Loucy (cell line): ENCODE measurements around the gene GNAT1.

Experiments
- H2AFZ ChIP-seq: fragments of 200-600 bp; sonication (generic); 2 replicates; pipeline ENCODE4 v1.6.0; 2016; ENCODE audit warnings: antibody characterized with exemption, mild to moderate bottlenecking, low read length, moderate library complexity
- H3F3A ChIP-seq: fragments of 200-600 bp; 2 replicates; pipeline ENCODE4 v1.6.0; 2016; ENCODE audit warnings: antibody characterized with exemption, low read depth, mild to moderate bottlenecking
- H3K27me3 ChIP-seq: fragments of 200-600 bp; sonication (generic); 2 replicates; pipeline ENCODE4 v1.6.1; 2014; ENCODE audit warnings: low read length, mild to moderate bottlenecking; ENCODE audit not compliant: insufficient read depth, poor library complexity, severe bottlenecking
- H3K36me3 ChIP-seq: fragments of 200-600 bp; sonication (generic); 2 replicates; pipeline ENCODE4 v1.6.1; 2016; ENCODE audit warnings: low read length; ENCODE audit not compliant: insufficient read depth
- H3K4me1 ChIP-seq: fragments of 200-600 bp; sonication (generic); 2 replicates; pipeline ENCODE4 v1.5.1; 2014; ENCODE audit warnings: low read length, mild to moderate bottlenecking; ENCODE audit not compliant: insufficient read depth, poor library complexity, severe bottlenecking
- H3K4me2 ChIP-seq: fragments of 200-600 bp; sonication (generic); 2 replicates; pipeline ENCODE4 v1.6.0; 2014; ENCODE audit warnings: antibody characterized with exemption, low read length, low read depth, mild to moderate bottlenecking; ENCODE audit not compliant: poor library complexity, severe bottlenecking
- H3K4me3 ChIP-seq: fragments of 200-600 bp; sonication (generic); 2 replicates; pipeline ENCODE4 v1.5.1; 2014; ENCODE audit warnings: low read length, mild to moderate bottlenecking, mixed read lengths; ENCODE audit not compliant: poor library complexity, severe bottlenecking
- H3K79me2 ChIP-seq: fragments of 200-600 bp; sonication (generic); 2 replicates; pipeline ENCODE4 v1.6.1; 2014; ENCODE audit warnings: low read length; ENCODE audit not compliant: insufficient read depth
- H3K9ac ChIP-seq: fragments of 200-600 bp; sonication (generic); 2 replicates; pipeline ENCODE4 v1.6.0; 2014; ENCODE audit warnings: mild to moderate bottlenecking, low read depth, low read length, moderate library complexity; ENCODE audit not compliant: poor library complexity, severe bottlenecking
- H3K9me2 ChIP-seq: fragments of 200-600 bp; sonication (generic); replicated peaks from 2 replicates; pipeline ENCODE4 v1.6.1; 2016; ENCODE audit warnings: low read depth, low read length, mixed read lengths
- H3K9me3 ChIP-seq: fragments of 200-600 bp; sonication (generic); 2 replicates; pipeline ENCODE4 v1.6.1; 2014; ENCODE audit warnings: mild to moderate bottlenecking, antibody characterized with exemption, low read length, low read depth; ENCODE audit not compliant: insufficient read depth
- H4K20me1 ChIP-seq: fragments of 200-600 bp; sonication (generic); 2 replicates; pipeline ENCODE4 v1.6.0; 2014; ENCODE audit warnings: antibody characterized with exemption, low read length, mild to moderate bottlenecking; ENCODE audit not compliant: insufficient read depth, poor library complexity, severe bottlenecking
- CTCF ChIP-seq: fragments of 200-600 bp; sonication (generic); conservative IDR thresholded peaks from 2 replicates; pipeline ENCODE4 v1.5.1; 2014; ENCODE audit warnings: mild to moderate bottlenecking, antibody characterized with exemption, low read length
- EZH2phosphoT487 ChIP-seq: fragments of 200-600 bp; IDR thresholded peaks from 2 replicates; pipeline ENCODE4 v1.6.1; 2018; ENCODE audit warnings: antibody characterized with exemption, mild to moderate bottlenecking, moderate library complexity, borderline replicate concordance

The GNAT1 gene

GRCh38 chr3:50220109-50220508 is 28.7 kb downstream of the GNAT1 start:
- H3K36me3 ChIP-seq, result no peaks in the 10 kb centered on the region
- no peak overlapping the region for H3K9ac ChIP-seq
- H3K79me2 ChIP-seq, result no peaks in the 10 kb centered on the region
- no peaks in the 10 kb centered on the region for H3K9me3 ChIP-seq
- no peaks in the 10 kb centered on the region for H3F3A ChIP-seq
- no peak overlapping the region for H3K4me3 ChIP-seq
- no peak for TF ChIP-seq CTCF
- TF ChIP-seq EZH2phosphoT487, result no peak
- H3K4me1 ChIP-seq, result no peaks in the 10 kb centered on the region
- H4K20me1 ChIP-seq, result no peaks in the 10 kb centered on the region
- H2AFZ ChIP-seq, result no peak overlapping the region
- no peaks in the 10 kb centered on the region for H3K27me3 ChIP-seq
- H3K4me2 ChIP-seq, result no peak overlapping the region
- H3K9me2 ChIP-seq, result no peaks in the 10 kb centered on the region

- H3K4me1 ChIP-seq, result peaks cover 2% of the 10 kb centered on the region
- no peaks in the 10 kb centered on the region for H3K79me2 ChIP-seq
- no peak for TF ChIP-seq CTCF
- H2AFZ ChIP-seq, result no peak overlapping the region
- no peaks in the 10 kb centered on the region for H3K9me3 ChIP-seq
- no peak overlapping the region for H3K4me3 ChIP-seq
- H3K9ac ChIP-seq, result no peak overlapping the region
- no peaks in the 10 kb centered on the region for H3K36me3 ChIP-seq
- no peaks in the 10 kb centered on the region for H3K9me2 ChIP-seq
- no peaks in the 10 kb centered on the region for H3K27me3 ChIP-seq
- no peaks in the 10 kb centered on the region for H4K20me1 ChIP-seq
- no peaks in the 10 kb centered on the region for H3F3A ChIP-seq
- no peak overlapping the region for H3K4me2 ChIP-seq
These were observed 29.6 kb downstream of the GNAT1 start for GRCh38 chr3:50221051-50221410.

- no peaks in the 10 kb centered on the region for H3K27me3 ChIP-seq
- no peak overlapping the region for H3K4me3 ChIP-seq
- no peak overlapping the region for H2AFZ ChIP-seq
- no peaks in the 10 kb centered on the region for H3K36me3 ChIP-seq
- peaks cover 2% of the 10 kb centered on the region for H3K4me1 ChIP-seq
- TF ChIP-seq EZH2phosphoT487 (no peak), CTCF (peak; percentile 43)
- no peaks in the 10 kb centered on the region for H3F3A ChIP-seq
- no peaks in the 10 kb centered on the region for H3K9me3 ChIP-seq
- no peaks in the 10 kb centered on the region for H3K79me2 ChIP-seq
- no peak overlapping the region for H3K4me2 ChIP-seq
- H4K20me1 ChIP-seq, result no peaks in the 10 kb centered on the region
- no peak overlapping the region for H3K9ac ChIP-seq
- no peaks in the 10 kb centered on the region for H3K9me2 ChIP-seq
These were observed 30.2 kb downstream of the GNAT1 start for GRCh38 chr3:50221411-50222168.
